GM19025 (cell line): Measurements from ENCODE around the gene ADCY10.

Experiments used
- ATAC-seq: cut with Tn5 transposase; IDR thresholded peaks from one replicate; pipeline ENCODE4 v1.9.1; 2021; ENCODE audit warnings: mild to moderate bottlenecking, low read depth, moderate library complexity; ENCODE audit not compliant: unreplicated experiment

ADCY10 gene

GRCh38 chr1:167928457-167928852 is 14.5 kb upstream of the ADCY10 start:
- ATAC-seq: no peak

GRCh38 chr1:167927046-167927754 is 13.3 kb upstream of the ADCY10 start:
- ATAC-seq: peak; percentile 68

GRCh38 chr1:167926486-167926997 is 12.6 kb upstream of the ADCY10 start:
- ATAC-seq: no peak

GRCh38 chr1:167924543-167925231 is 10.8 kb upstream of the ADCY10 start:
- ATAC-seq: no peak

- ATAC-seq: no peak
Measured at GRCh38 chr1:167924102-167924501, 10.2 kb upstream of the ADCY10 start.

GRCh38 chr1:167923324-167924056 is 9.6 kb upstream of the ADCY10 start:
- ATAC-seq: no peak

GRCh38 chr1:167922611-167923074 is 8.7 kb upstream of the ADCY10 start:
- ATAC-seq: no peak

- ATAC-seq: no peak
Measured at GRCh38 chr1:167922023-167922422, 8.1 kb upstream of the ADCY10 start.

GRCh38 chr1:167916766-167917511 is 3.0 kb upstream of the ADCY10 start:
- no peak for ATAC-seq

- ATAC-seq: no peak
Measured at GRCh38 chr1:167915569-167915968, 1.6 kb upstream of the ADCY10 start.

- ATAC-seq: no peak
Measured at GRCh38 chr1:167912294-167912693, 1.6 kb downstream of the ADCY10 start.

GRCh38 chr1:167911413-167911812 is 2.5 kb downstream of the ADCY10 start:
- ATAC-seq: no peak

GRCh38 chr1:167910530-167910929 is 3.4 kb downstream of the ADCY10 start:
- no peak for ATAC-seq

- no peak for ATAC-seq
Measured at GRCh38 chr1:167909691-167910180, 4.2 kb downstream of the ADCY10 start.

- ATAC-seq: no peak
Measured at GRCh38 chr1:167905671-167906070, 8.3 kb downstream of the ADCY10 start.

- no peak for ATAC-seq
Measured at GRCh38 chr1:167905182-167905581, 8.8 kb downstream of the ADCY10 start.

- ATAC-seq: no peak
Measured at GRCh38 chr1:167904652-167905130, 9.2 kb downstream of the ADCY10 start.

GRCh38 chr1:167900907-167901306 is 13.0 kb downstream of the ADCY10 start:
- ATAC-seq: no peak

- ATAC-seq: peak; percentile 84
Measured at GRCh38 chr1:167899253-167899681, 14.7 kb downstream of the ADCY10 start.

GRCh38 chr1:167898578-167899222 is 15.2 kb downstream of the ADCY10 start:
- ATAC-seq: no peak
